ENCODE measurements around the gene HDAC1.
A peak's percentile ranks its signal among the peaks of the same experiment; 100 is the strongest.

The HDAC1 gene

DNA sequence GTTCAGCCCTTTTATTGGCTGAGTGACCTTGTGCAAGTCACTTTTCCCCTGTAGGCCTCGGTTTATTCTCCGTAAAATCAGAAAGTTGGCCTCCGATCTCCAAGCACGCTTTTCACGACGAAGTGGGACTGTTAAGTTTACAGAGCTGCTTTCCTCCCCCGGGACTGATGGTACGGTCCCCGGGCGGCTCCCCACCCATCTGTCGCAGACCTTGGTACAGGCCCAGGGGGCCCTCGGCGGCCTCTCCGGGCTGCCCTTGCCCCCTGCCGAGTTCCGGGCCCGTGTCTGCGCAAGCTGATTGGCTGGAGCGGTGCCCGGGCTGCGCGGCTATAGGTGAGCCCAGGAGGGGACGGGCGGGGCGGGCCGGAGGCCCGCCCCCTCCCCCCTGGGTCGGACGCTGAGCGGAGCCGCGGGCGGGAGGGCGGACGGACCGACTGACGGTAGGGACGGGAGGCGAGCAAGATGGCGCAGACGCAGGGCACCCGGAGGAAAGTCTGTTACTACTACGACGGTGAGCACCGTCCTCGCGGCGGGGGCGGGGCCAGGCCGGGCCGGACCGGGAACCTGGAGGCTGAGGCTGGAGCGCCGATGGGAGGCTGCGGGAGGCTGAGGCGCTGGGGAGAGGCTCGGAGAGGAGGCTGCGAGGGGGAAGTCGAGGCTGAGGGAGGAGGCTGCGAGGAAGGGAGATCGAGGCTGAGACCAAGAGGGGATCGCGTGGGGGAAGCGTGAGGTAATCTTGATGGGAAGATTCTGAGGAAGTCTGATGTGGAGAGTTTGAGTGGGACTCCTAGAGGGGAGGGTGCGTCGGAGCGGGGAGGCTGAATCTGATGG is at the start of gene HDAC1:
Gene HDAC1, plus strand, starts transcription at position 376 of the 831 bp plus-strand sequence. Its CDS starts 87 bp downstream, at position 463.
- peak within 1 kb of the TSS; percentile 94 for H3K27ac ChIP-seq
- TF ChIP-seq, protein P1, sequence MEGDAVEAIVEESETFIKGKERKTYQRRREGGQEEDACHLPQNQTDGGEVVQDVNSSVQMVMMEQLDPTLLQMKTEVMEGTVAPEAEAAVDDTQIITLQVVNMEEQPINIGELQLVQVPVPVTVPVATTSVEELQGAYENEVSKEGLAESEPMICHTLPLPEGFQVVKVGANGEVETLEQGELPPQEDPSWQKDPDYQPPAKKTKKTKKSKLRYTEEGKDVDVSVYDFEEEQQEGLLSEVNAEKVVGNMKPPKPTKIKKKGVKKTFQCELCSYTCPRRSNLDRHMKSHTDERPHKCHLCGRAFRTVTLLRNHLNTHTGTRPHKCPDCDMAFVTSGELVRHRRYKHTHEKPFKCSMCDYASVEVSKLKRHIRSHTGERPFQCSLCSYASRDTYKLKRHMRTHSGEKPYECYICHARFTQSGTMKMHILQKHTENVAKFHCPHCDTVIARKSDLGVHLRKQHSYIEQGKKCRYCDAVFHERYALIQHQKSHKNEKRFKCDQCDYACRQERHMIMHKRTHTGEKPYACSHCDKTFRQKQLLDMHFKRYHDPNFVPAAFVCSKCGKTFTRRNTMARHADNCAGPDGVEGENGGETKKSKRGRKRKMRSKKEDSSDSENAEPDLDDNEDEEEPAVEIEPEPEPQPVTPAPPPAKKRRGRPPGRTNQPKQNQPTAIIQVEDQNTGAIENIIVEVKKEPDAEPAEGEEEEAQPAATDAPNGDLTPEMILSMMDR (IDR thresholded peaks at IDR 0.05): no peak
- no peak for TF ChIP-seq ZFX (IDR thresholded peaks at IDR 0.05; ENCODE audit: borderline replicate concordance)

DNA sequence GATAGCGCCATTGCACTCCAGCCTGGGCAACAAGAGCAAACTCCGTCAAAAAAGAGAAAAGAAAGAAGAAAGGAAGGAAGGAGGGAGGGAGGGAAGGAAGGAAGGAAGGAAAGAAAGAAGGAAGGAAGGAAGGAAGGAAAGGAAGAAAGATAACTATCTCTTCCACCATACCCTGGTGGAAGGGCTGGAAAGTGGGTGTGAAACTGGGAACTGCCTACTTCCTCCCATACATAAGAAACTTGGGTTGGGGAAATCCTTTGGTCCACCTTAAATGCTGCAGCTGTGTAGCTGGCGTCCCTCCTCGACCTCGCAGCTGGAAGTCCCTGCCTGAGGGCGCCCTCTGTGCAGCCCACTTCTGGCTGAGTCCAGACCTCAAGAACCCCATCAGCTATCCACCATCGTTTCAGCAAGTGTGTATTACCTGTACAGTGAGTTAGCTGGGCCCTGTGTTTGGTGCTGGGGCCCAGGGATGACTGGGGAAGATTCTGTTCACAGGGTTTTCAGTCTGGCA is 49.5 kb upstream of the HDAC1 start:
- no peak overlapping the region for H3K27ac ChIP-seq
- TF ChIP-seq, protein P1 (IDR thresholded peaks at IDR 0.05): no peak
- no peak for TF ChIP-seq ZFX (IDR thresholded peaks at IDR 0.05; ENCODE audit: borderline replicate concordance)

DNA sequence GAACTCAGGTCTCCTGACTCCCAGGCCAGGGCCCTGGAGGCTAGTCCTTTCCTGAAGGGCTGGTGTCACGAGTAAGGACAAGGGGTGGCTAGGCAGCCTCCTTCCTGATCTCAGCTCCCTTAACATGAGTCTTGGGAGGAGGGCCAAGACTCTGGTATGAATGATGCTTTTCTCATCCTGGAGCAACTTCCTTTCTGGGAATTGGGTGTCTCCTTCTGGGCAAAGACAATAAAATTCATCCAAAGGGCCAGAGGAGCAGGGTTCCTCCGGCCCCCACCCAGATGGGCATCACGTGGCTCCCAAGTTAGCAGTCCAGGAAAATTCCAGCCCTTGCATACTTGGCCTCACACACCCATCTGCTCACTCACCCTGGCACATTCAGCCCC is 45.0 kb upstream of the HDAC1 start, which contains the start of gene FAM167B:
Gene FAM167B, plus strand, starts transcription at position 335 of the 386 bp plus-strand sequence. CDS start 200 bp downstream, outside the sequence.
- no peak for TF ChIP-seq ZFX (IDR thresholded peaks at IDR 0.05; ENCODE audit: borderline replicate concordance)
- TF ChIP-seq, protein P1 (IDR thresholded peaks at IDR 0.05): no peak
- no peak within 1 kb of the TSS for H3K27ac ChIP-seq

DNA sequence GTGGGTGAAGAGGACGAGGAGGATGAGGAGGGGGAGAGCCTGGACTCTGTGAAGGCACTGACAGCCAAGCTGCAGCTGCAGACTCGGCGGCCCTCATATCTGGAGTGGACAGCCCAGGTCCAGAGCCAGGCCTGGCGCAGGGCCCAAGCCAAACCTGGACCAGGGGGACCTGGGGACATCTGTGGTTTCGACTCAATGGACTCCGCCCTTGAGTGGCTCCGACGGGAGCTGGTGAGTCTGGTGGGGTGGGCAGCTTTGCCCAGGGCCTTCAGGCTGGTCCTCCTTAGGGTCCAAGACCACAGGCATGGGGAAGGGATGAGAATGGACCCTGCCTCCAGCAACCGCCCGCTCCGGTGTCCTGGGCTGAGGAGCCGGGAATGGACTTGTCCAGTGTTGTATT is 44.4 kb upstream of the HDAC1 start:
- TF ChIP-seq ZFX (IDR thresholded peaks at IDR 0.05; ENCODE audit: borderline replicate concordance): no peak
- TF ChIP-seq, protein P1 (IDR thresholded peaks at IDR 0.05): no peak
- H3K27ac ChIP-seq: no peak overlapping the region

DNA sequence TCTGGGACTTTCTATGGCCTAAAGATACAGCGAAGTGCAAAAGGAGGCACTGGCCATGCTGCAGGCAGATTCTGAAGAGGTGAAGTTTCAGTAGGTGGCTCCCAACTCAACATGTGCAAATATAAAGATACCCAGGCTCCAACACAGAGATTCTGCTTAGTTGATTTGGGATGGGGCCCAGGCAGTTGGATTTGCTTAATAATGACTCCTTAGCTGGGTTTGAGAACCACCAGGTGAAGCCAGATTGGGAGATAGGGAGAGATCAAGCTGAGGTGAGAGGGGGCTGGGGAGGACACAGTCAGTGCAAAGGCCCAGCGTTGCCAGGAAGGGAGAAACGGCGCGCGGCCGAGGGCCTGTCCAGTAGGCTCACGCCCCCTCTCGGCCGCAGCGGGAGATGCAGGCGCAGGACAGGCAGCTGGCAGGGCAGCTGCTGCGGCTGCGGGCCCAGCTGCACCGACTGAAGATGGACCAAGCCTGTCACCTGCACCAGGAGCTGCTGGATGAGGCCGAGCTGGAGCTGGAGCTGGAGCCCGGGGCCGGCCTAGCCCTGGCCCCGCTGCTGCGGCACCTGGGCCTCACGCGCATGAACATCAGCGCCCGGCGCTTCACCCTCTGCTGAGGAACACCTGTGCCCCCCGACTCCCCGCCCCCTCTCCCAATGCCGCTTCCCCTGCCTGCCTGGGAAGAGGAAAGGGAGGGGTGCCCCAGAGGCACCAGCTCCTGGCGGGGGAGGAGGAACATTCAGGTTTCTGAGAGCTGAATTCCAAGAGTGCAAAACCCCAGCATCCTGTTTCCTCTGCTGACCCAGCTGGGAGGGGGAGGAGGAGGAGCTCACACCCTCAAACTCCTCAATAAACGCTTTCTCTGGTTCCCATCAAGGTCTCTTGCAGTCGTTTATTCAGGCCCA is 43.6 kb upstream of the HDAC1 start:
- TF ChIP-seq, protein P1 (IDR thresholded peaks at IDR 0.05): peak; percentile 94
- TF ChIP-seq ZFX (IDR thresholded peaks at IDR 0.05; ENCODE audit: borderline replicate concordance): no peak
- no peak overlapping the region for H3K27ac ChIP-seq

DNA sequence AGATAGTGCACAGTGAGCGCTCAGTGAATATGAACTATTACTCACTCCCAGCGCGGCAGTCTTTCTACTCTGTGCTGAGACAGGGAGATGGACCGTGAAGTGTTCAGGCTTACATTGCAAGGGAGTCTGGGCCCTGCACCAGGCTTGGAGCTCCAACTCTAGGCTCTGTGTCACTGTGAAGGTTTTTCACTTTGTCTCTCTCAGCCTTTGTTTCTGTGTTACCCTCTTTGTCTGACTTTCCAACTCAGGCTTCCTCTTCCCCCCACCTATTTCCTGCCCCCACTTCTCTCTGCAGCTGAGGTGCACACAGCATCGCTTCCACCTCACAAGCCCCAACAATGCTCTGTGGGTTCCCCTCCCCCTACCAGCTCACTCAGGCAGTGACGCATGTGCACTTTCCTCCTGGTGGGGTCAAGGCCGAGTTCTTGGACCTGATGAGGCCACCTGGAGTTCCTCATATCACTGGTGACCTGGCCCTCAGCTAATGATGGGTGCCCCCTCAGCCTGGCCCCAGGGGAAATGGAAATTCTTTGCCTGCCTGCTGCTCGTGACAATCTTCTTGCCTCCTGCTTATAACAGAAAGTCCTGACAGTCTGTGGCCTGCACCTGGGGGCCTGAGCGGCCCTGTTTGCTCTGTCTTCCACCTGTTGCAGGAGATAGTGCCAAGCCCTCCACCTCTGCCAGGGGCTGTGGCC is 41.9 kb upstream of the HDAC1 start:
- H3K27ac ChIP-seq: no peak overlapping the region

More for the DNA sequence above, 41.9 kb upstream of the HDAC1 start:
- TF ChIP-seq, protein P1 (IDR thresholded peaks at IDR 0.05): no peak
- TF ChIP-seq ZFX (IDR thresholded peaks at IDR 0.05; ENCODE audit: borderline replicate concordance): no peak
